ENCODE data around the gene PLPPR3.

The PLPPR3 gene

GRCh38 chr19:815775-816499 lies 5.8 kb downstream of the PLPPR3 start:
- no peak for DNase-seq (ENCODE audit: low spot score)
- CTCF ChIA-PET, result no interaction called here
- POLR2A ChIA-PET (ENCODE audit: low non-redundant PET), result no interaction called here
- TF ChIP-seq CTCF (conservative IDR thresholded peaks at IDR 0.05; ENCODE audit: low read depth), result no peak
- no peak overlapping the region for H3K27ac ChIP-seq

GRCh38 chr19:815079-815774 lies 6.5 kb downstream of the PLPPR3 start:
- TF ChIP-seq CTCF (conservative IDR thresholded peaks at IDR 0.05; ENCODE audit: low read depth), result no peak
- H3K27ac ChIP-seq, result peak overlapping the region; percentile 2; the same call in 1 of the 2 replicates
- DNase-seq (ENCODE audit: low spot score), result no peak
- ChIA-PET POLR2A (ENCODE audit: low non-redundant PET) (no interaction called here), CTCF (no interaction called here)

GRCh38 chr19:814152-815078 lies 7.3 kb downstream of the PLPPR3 start:
- CTCF ChIA-PET, result no interaction called here
- peak overlapping the region; percentile 2; the same call in 1 of the 2 replicates for H3K27ac ChIP-seq
- TF ChIP-seq CTCF (conservative IDR thresholded peaks at IDR 0.05; ENCODE audit: low read depth), result no peak
- POLR2A ChIA-PET (ENCODE audit: low non-redundant PET), result no interaction called here
- DNase-seq (ENCODE audit: low spot score), result no peak

- POLR2A ChIA-PET (ENCODE audit: low non-redundant PET), result no interaction called here
- H3K27ac ChIP-seq, result no peak overlapping the region
- no peak for TF ChIP-seq CTCF (conservative IDR thresholded peaks at IDR 0.05; ENCODE audit: low read depth)
- no peak for DNase-seq (ENCODE audit: low spot score)
- CTCF ChIA-PET, result no interaction called here
Measured at GRCh38 chr19:813219-814151, 8.3 kb downstream of the PLPPR3 start.

- POLR2A ChIA-PET (ENCODE audit: low non-redundant PET), result no interaction called here
- CTCF ChIA-PET, result no interaction called here
- no peak for DNase-seq (ENCODE audit: low spot score)
- no peak for TF ChIP-seq CTCF (conservative IDR thresholded peaks at IDR 0.05; ENCODE audit: low read depth)
- no peak overlapping the region for H3K27ac ChIP-seq
Measured at GRCh38 chr19:812747-813218, 9.0 kb downstream of the PLPPR3 start.

Data from RWPE1 (cell line).